Spleen (tissue), 7 donors: ENCODE data around the gene TACR1.

Experiments
- POLR2A ChIP-seq, 3 donors: fragments of 450-650 bp; IDR thresholded peaks; one replicate each; pipeline ENCODE4 v1.5.1; 2017; ENCODE audit warnings: antibody characterized with exemption in 3 of 3, mild to moderate bottlenecking in 1 of 3
- POLR2AphosphoS5 ChIP-seq, 3 donors: sonication (generic); formaldehyde crosslinking; IDR thresholded peaks; one replicate each; pipeline ENCODE4 v1.5.1; 2017; ENCODE audit warnings: antibody characterized with exemption in 3 of 3
- TF ChIP-seq, protein P1 (sequence below), 11 experiments: fragments of 200-600 bp in 7 of 11; fragments of 450-650 bp in 4 of 11; sonication (generic) in 4 of 11; IDR thresholded peaks in 8 of 11; conservative IDR thresholded peaks in 3 of 11; 1 replicate in 7 of 11; 2 replicates in 4 of 11; pipeline versions ENCODE4 v1.4.0 to v1.8.0; 2016 to 2021; ENCODE audit warnings: antibody characterized with exemption in 11 of 11, inconsistent platforms in 4 of 11, mild to moderate bottlenecking in 1 of 11
- donor health status: DM: no; HTN: no; CAD: no; lungs with moderate emphysema.
- donor health status: DM: no; HTN: no; CAD: no.
- donor health status: DM: no; HTN: no; CAD: no.

DNA sequence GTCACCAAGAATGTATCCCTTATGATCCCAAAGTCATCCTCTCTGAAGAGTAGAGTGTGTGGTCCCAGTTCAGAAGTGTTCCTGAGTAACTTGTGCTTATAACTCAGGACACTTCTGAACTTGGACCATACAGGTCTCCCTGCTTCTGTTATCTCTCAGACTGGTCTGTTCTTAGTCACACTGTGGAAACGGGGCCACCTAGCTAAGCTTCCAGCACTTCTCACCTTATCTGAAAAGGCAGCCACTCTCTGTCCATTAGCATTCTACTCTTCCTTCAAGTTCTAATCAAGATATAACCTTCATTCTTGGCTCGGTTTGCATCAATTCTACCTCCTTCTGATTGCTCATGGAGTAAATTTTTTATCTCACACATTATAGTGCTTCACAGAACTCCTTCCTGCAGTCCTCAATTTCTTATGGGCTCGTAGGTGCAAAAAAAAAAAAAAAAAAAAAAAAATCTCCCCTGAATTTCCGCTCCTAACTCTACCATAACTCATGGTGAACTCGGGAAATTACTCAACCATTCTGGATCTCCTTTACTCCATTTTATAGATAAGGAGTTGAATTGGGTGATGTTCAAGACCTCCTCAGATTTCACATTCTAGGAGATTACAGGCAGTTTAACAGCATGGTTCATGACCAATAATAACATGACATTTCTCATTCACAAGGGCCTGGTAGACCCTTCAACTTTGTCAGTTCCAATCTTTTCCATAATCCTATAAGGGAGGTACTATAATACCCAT is 108.4 kb downstream of the TACR1 start:
- TF ChIP-seq POLR2A (IDR thresholded peaks at IDR 0.05) (no peak), POLR2AphosphoS5 (IDR thresholded peaks at IDR 0.05) (no peak)
- TF ChIP-seq, protein P1, sequence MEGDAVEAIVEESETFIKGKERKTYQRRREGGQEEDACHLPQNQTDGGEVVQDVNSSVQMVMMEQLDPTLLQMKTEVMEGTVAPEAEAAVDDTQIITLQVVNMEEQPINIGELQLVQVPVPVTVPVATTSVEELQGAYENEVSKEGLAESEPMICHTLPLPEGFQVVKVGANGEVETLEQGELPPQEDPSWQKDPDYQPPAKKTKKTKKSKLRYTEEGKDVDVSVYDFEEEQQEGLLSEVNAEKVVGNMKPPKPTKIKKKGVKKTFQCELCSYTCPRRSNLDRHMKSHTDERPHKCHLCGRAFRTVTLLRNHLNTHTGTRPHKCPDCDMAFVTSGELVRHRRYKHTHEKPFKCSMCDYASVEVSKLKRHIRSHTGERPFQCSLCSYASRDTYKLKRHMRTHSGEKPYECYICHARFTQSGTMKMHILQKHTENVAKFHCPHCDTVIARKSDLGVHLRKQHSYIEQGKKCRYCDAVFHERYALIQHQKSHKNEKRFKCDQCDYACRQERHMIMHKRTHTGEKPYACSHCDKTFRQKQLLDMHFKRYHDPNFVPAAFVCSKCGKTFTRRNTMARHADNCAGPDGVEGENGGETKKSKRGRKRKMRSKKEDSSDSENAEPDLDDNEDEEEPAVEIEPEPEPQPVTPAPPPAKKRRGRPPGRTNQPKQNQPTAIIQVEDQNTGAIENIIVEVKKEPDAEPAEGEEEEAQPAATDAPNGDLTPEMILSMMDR (IDR thresholded peaks at IDR 0.05 in 8 of 11, conservative IDR thresholded peaks at IDR 0.05 in 3 of 11), result no peak
